ENCODE results near the gene BRPF3.

GRCh38 chr6:36273802-36274514, 77.4 kb downstream of the BRPF3 start:
- no peak for TF ChIP-seq POLR2A (IDR thresholded peaks at IDR 0.05)
- no peak for TF ChIP-seq CTCF (IDR thresholded peaks at IDR 0.05 in 4 of 5, conservative IDR thresholded peaks at IDR 0.05 in 1 of 5)

Measured in gastrocnemius medialis (tissue), 4 donors.